Measurements from ENCODE around the gene ATF6.

DNA sequence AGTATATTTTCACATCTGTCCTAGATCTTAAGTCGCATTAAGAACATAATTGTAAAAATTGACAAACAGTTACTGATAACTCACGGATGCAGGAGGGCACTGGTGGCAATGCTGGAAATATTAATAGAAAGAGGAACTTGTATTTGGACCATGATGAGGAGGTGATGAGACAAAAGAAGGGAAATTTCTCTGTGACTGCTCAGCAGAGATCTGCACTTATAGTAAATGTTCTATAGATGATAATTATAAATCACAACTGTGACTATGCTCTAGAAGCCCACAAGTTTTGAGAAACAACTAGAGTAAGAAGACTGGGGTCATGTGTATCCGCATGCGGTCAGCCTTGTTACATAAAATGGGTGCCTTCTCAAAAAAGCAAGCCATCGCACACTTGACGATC lies 25.2 kb upstream of the ATF6 start:
- TF ChIP-seq, protein P1, sequence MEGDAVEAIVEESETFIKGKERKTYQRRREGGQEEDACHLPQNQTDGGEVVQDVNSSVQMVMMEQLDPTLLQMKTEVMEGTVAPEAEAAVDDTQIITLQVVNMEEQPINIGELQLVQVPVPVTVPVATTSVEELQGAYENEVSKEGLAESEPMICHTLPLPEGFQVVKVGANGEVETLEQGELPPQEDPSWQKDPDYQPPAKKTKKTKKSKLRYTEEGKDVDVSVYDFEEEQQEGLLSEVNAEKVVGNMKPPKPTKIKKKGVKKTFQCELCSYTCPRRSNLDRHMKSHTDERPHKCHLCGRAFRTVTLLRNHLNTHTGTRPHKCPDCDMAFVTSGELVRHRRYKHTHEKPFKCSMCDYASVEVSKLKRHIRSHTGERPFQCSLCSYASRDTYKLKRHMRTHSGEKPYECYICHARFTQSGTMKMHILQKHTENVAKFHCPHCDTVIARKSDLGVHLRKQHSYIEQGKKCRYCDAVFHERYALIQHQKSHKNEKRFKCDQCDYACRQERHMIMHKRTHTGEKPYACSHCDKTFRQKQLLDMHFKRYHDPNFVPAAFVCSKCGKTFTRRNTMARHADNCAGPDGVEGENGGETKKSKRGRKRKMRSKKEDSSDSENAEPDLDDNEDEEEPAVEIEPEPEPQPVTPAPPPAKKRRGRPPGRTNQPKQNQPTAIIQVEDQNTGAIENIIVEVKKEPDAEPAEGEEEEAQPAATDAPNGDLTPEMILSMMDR (conservative IDR thresholded peaks at IDR 0.05 in 1 of 2, IDR thresholded peaks at IDR 0.05 in 1 of 2; ENCODE audit: low read depth in 1 of 2, low read length in 2 of 2), result no peak
- no peak for TF ChIP-seq EZH2 (IDR thresholded peaks at IDR 0.05; ENCODE audit: low read length, missing control alignments)

All from fibroblast of lung (primary cell).